Stimulated activated CD8-positive, alpha-beta memory T cell treated with anti-CD3 and anti-CD28 coated beads, Interleukin-7, amount 100 ng/mL, for 1 hour (primary cell): Measurements from ENCODE around the gene TBC1D17.

ENCODE experiments used
- DNase-seq, 2 donors: peaks; one replicate each; pipeline ENCODE4 v3.0.0-alpha.2; 2020; ENCODE audit warnings: low read depth in 2 of 2

TBC1D17 gene

GRCh38 chr19:49894011-49894664 lies 16.6 kb downstream of the TBC1D17 start:
- DNase-seq = no peak

GRCh38 chr19:49894879-49895565 lies 17.5 kb downstream of the TBC1D17 start:
- DNase-seq = no peak

GRCh38 chr19:49895566-49896297 lies 18.2 kb downstream of the TBC1D17 start:
- DNase-seq = no peak

- DNase-seq = peak; percentile 20 to 35
Measured at GRCh38 chr19:49896863-49897621, 19.5 kb downstream of the TBC1D17 start, which contains the start of gene IL4I1. TSS of gene IL4I1 (minus strand) at chr19:49896887. CDS start at chr19:49896160, 727 bp downstream.

GRCh38 chr19:49904136-49904535 lies 26.6 kb downstream of the TBC1D17 start:
- DNase-seq = no peak

- no peak for DNase-seq
Measured at GRCh38 chr19:49906879-49907564, 29.5 kb downstream of the TBC1D17 start.

GRCh38 chr19:49907745-49908446 lies 30.4 kb downstream of the TBC1D17 start:
- no peak for DNase-seq

GRCh38 chr19:49908480-49909420 lies 31.2 kb downstream of the TBC1D17 start:
- DNase-seq = no peak

- no peak for DNase-seq
Measured at GRCh38 chr19:49910179-49910578, 32.7 kb downstream of the TBC1D17 start.

- DNase-seq = no peak
Measured at GRCh38 chr19:49911381-49912145, 34.1 kb downstream of the TBC1D17 start.

- no peak for DNase-seq
Measured at GRCh38 chr19:49912965-49913685, 35.6 kb downstream of the TBC1D17 start.

- DNase-seq = no peak
Measured at GRCh38 chr19:49913720-49914119, 36.2 kb downstream of the TBC1D17 start.

- DNase-seq = no peak
Measured at GRCh38 chr19:49915271-49915670, 37.8 kb downstream of the TBC1D17 start.

- no peak for DNase-seq
Measured at GRCh38 chr19:49916839-49917733, 39.6 kb downstream of the TBC1D17 start.

- no peak for DNase-seq
Measured at GRCh38 chr19:49918089-49918488, 40.6 kb downstream of the TBC1D17 start.

- no peak for DNase-seq
Measured at GRCh38 chr19:49920624-49921363, 43.3 kb downstream of the TBC1D17 start.
